ENCODE data around the gene SPAG9. TPM values are rescaled to one million over a fixed set of nuclear protein-coding genes. Genes with fewer than 3 reads are reported as not detected.

The SPAG9 gene
- total and polyA plus RNA-seq, 2 donors (not counting 1 experiment from before 2014, with no cell fraction given): 8.6 to 64.1 TPM

DNA sequence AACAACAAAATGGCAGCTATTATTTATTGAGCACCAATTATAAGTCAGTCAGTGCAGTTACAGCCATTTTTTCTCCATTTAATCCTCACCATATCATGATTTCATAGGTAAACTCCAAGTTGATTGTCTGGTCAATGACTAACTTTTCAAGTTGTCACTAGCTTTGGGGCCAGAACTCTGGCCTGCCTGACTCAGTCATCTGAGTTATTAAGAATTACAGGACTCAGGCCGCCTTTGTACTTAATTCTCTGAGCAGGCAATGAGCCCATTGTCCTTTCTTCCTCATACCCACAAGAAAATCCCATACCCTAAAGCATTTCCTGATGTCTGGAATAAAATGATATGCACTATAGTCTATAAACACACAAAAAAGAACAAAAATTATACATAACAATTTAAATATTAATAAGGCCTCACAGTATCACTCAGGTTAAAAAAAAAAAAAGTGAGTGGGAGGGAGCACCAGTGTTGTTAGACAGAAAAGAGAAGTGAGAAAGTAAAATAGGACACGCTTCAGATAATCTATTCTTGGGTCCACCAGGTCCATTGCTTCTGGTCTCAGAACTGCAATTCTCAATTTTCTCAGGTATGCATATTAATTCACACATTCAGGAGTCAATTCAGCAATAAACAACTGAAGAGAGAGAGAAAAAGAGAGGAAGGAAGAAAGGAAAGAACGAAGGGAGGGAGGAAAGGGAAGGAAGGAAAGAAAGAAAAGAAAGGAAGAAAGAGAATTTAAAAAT, 70.2 kb downstream of the SPAG9 start:
- H3K9me3 ChIP-seq (ENCODE audit: control extremely low read depth in 1 of 3, control insufficient read depth in 2 of 3, insufficient read depth in 1 of 3, low read length in 2 of 3): peaks cover 0 to 9% (median 0%) of the 10 kb centered on the region in 3 donors
- ChIA-PET POLR2A (no interaction called here), CTCF (interaction anchor here (1.4 to 13.4 kb wide), 3 partner anchors 9 to 103 kb away, joined by 4 to 258 read pairs (median 5); partner anchors contain the start of gene NME1)
- TF ChIP-seq, protein P1, sequence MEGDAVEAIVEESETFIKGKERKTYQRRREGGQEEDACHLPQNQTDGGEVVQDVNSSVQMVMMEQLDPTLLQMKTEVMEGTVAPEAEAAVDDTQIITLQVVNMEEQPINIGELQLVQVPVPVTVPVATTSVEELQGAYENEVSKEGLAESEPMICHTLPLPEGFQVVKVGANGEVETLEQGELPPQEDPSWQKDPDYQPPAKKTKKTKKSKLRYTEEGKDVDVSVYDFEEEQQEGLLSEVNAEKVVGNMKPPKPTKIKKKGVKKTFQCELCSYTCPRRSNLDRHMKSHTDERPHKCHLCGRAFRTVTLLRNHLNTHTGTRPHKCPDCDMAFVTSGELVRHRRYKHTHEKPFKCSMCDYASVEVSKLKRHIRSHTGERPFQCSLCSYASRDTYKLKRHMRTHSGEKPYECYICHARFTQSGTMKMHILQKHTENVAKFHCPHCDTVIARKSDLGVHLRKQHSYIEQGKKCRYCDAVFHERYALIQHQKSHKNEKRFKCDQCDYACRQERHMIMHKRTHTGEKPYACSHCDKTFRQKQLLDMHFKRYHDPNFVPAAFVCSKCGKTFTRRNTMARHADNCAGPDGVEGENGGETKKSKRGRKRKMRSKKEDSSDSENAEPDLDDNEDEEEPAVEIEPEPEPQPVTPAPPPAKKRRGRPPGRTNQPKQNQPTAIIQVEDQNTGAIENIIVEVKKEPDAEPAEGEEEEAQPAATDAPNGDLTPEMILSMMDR (IDR thresholded peaks at IDR 0.05): no peak
- TF ChIP-seq EZH2 (IDR thresholded peaks at IDR 0.05; ENCODE audit: borderline replicate concordance, insufficient read depth, low read depth, low read length, poor library complexity, severe bottlenecking): no peak
- Mint-ChIP-seq H3K9me3 (ENCODE audit: insufficient read depth) (no peaks in the 10 kb centered on the region), H3K4me1 (peaks cover 29% of the 10 kb centered on the region), H3K27ac (peak overlapping the region; percentile 77), H3K4me3 (peak overlapping the region; percentile 67), H3K27me3 (no peaks in the 10 kb centered on the region)
- no peak overlapping the region for H3K9ac ChIP-seq (ENCODE audit: low read length)
- intact Hi-C loops (cut with micrococcal nuclease): loop anchor here (1.0 to 5.0 kb wide), 3 partner anchors 22 to 183 kb away; partner anchors contain the start of gene TOB1
- H4K20me1 ChIP-seq (ENCODE audit: control insufficient read depth, insufficient read depth, low read length, poor library complexity, severe bottlenecking): peaks cover 30% of the 10 kb centered on the region
- no peaks in the 10 kb centered on the region for H3K27me3 ChIP-seq (replicated peaks in 1 of 4; ENCODE audit: control extremely low read depth in 1 of 4, control insufficient read depth in 3 of 4, insufficient read depth in 4 of 4, low read length in 3 of 4)
- peaks cover 31 to 38% of the 10 kb centered on the region in 2 donors for H3K4me1 ChIP-seq (ENCODE audit: control insufficient read depth in 2 of 2, insufficient read depth in 2 of 2, low read length in 2 of 2)
- H3K36me3 ChIP-seq (replicated peaks in 1 of 2; ENCODE audit: control extremely low read depth in 1 of 2, control insufficient read depth in 1 of 2, extremely low read depth in 1 of 2, insufficient read depth in 2 of 2, low read length in 1 of 2): peaks cover 0 to 1% of the 10 kb centered on the region in 2 experiments
- H3K27ac ChIP-seq (ENCODE audit: low read length in 2 of 2): no peak overlapping the region
- no CpG with 5 or more reads among the region's 3 CpGs for WGBS (ENCODE audit: insufficient coverage)
- H3K79me2 ChIP-seq (ENCODE audit: control insufficient read depth, insufficient read depth, low read length): peaks cover 40% of the 10 kb centered on the region
- ATAC-seq (ENCODE audit: low read depth) (peak; percentile 98), DNase-seq (peak; percentile 75)
- peak overlapping the region; percentile 59 for H3K4me2 ChIP-seq (replicated peaks; ENCODE audit: low read depth, low read length, poor library complexity, severe bottlenecking)
- peak overlapping the region in 1 of 5 experiments; percentile 10 for H3K4me3 ChIP-seq (ENCODE audit: control extremely low read depth in 1 of 5, extremely low read depth in 1 of 5, insufficient read depth in 1 of 5, low read depth in 2 of 5, low read length in 4 of 5)
- no peak overlapping the region for H2AFZ ChIP-seq (ENCODE audit: insufficient read depth, low read depth, low read length, poor library complexity, severe bottlenecking)

All from B cell (primary cell).